Measurements from ENCODE around the gene IKZF4. TPM values are rescaled to one million over a fixed set of nuclear protein-coding genes. Genes with fewer than 3 reads are reported as not detected.
A peak's percentile ranks its signal among the peaks of the same experiment; 100 is the strongest.

IKZF4 gene
- total and polyA plus RNA-seq, 2 donors (not counting 1 experiment from before 2014, with no cell fraction given): 2.3 to 7.6 TPM

DNA sequence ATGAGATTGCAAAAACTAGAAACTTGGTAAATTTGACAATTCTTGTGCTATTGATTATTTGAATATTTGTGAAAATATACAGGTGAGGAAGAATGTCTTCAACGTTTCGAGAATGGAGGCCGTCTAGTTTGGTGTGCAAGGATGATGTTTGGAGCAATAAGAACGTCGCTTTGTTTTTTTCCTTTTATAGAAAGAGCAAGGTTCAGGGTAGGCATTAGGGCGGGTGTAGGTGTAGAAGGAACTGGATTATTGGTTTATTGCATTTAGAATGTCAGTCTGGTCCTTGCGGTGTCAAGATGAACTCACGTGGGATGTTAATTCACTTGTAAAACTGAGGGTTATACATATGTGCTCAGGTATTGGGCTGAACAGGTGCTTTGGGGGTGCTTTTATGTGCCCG lies 22.0 kb downstream of the IKZF4 start:
- peak overlapping the region; percentile 90 for H3K9ac ChIP-seq (ENCODE audit: low read length)
- H3K4me3 ChIP-seq (ENCODE audit: control extremely low read depth in 1 of 5, extremely low read depth in 1 of 5, insufficient read depth in 1 of 5, low read depth in 2 of 5, low read length in 4 of 5): peak overlapping the region; percentile 70 to 99 (median 91)
- ATAC-seq (ENCODE audit: low read depth): no peak

More for the DNA sequence above, 22.0 kb downstream of the IKZF4 start:
- peaks cover 16% of the 10 kb centered on the region for H4K20me1 ChIP-seq (ENCODE audit: control insufficient read depth, insufficient read depth, low read length, poor library complexity, severe bottlenecking)
- peak overlapping the region; percentile 82 to 90 for H3K27ac ChIP-seq (ENCODE audit: low read length in 2 of 2)
- peaks cover 7 to 25% of the 10 kb centered on the region in 2 experiments for H3K36me3 ChIP-seq (replicated peaks in 1 of 2; ENCODE audit: control extremely low read depth in 1 of 2, control insufficient read depth in 1 of 2, extremely low read depth in 1 of 2, insufficient read depth in 2 of 2, low read length in 1 of 2)
- peak overlapping the region; percentile 80 for H3K4me2 ChIP-seq (replicated peaks; ENCODE audit: low read depth, low read length, poor library complexity, severe bottlenecking)
- Mint-ChIP-seq H3K4me3 (peak overlapping the region; percentile 98), H3K27ac (peak overlapping the region; percentile 97), H3K27me3 (no peaks in the 10 kb centered on the region), H3K9me3 (ENCODE audit: insufficient read depth) (no peaks in the 10 kb centered on the region), H3K4me1 (peaks cover 27% of the 10 kb centered on the region)
- POLR2A ChIA-PET: no interaction called here
- no peak overlapping the region for H2AFZ ChIP-seq (ENCODE audit: insufficient read depth, low read depth, low read length, poor library complexity, severe bottlenecking)
- CTCF ChIA-PET: no interaction called here
- no peak for DNase-seq
- H3K9me3 ChIP-seq (ENCODE audit: control extremely low read depth in 1 of 3, control insufficient read depth in 2 of 3, insufficient read depth in 1 of 3, low read length in 2 of 3): no peaks in the 10 kb centered on the region
- H3K27me3 ChIP-seq (replicated peaks in 1 of 4; ENCODE audit: control extremely low read depth in 1 of 4, control insufficient read depth in 3 of 4, insufficient read depth in 4 of 4, low read length in 3 of 4): no peaks in the 10 kb centered on the region
- intact Hi-C loops (cut with micrococcal nuclease): loop anchor here (1.0 to 10.0 kb wide), 4 partner anchors 70 to 644 kb away; partner anchors contain the start of genes PTGES3, SMARCC2 and ZC3H10
- peaks cover 23 to 26% of the 10 kb centered on the region in 2 donors for H3K4me1 ChIP-seq (ENCODE audit: control insufficient read depth in 2 of 2, insufficient read depth in 2 of 2, low read length in 2 of 2)
- peaks cover 35% of the 10 kb centered on the region for H3K79me2 ChIP-seq (ENCODE audit: control insufficient read depth, insufficient read depth, low read length)
- 39% methylated on average over 8 of the region's 9 CpGs for WGBS (ENCODE audit: insufficient coverage)
- no peak for TF ChIP-seq EZH2 (IDR thresholded peaks at IDR 0.05; ENCODE audit: borderline replicate concordance, insufficient read depth, low read depth, low read length, poor library complexity, severe bottlenecking)
- TF ChIP-seq, protein P1, sequence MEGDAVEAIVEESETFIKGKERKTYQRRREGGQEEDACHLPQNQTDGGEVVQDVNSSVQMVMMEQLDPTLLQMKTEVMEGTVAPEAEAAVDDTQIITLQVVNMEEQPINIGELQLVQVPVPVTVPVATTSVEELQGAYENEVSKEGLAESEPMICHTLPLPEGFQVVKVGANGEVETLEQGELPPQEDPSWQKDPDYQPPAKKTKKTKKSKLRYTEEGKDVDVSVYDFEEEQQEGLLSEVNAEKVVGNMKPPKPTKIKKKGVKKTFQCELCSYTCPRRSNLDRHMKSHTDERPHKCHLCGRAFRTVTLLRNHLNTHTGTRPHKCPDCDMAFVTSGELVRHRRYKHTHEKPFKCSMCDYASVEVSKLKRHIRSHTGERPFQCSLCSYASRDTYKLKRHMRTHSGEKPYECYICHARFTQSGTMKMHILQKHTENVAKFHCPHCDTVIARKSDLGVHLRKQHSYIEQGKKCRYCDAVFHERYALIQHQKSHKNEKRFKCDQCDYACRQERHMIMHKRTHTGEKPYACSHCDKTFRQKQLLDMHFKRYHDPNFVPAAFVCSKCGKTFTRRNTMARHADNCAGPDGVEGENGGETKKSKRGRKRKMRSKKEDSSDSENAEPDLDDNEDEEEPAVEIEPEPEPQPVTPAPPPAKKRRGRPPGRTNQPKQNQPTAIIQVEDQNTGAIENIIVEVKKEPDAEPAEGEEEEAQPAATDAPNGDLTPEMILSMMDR (IDR thresholded peaks at IDR 0.05): no peak
